GM12864 (cell line): ENCODE measurements around the gene NCKAP1.

ENCODE experiments used
- DNase-seq: peaks from one replicate; pipeline ENCODE4 v3.0.0-alpha.2; 2011; ENCODE audit warnings: low read depth
- H3K4me3 ChIP-seq: 2 replicates; pipeline ENCODE4 v1.5.1; 2011; ENCODE audit warnings: mild to moderate bottlenecking, low read depth, low read length, control low read depth
- CTCF ChIP-seq: IDR thresholded peaks from 2 replicates; pipeline ENCODE4 v1.5.1; 2011; ENCODE audit warnings: low read depth, mild to moderate bottlenecking, moderate library complexity, low read length, control low read depth, inconsistent platforms; ENCODE audit errors: missing control alignments

Gene NCKAP1

GRCh38 chr2:182933629-182934028 lies 104.6 kb downstream of the NCKAP1 start:
- TF ChIP-seq CTCF = no peak
- no peak for DNase-seq
- H3K4me3 ChIP-seq = no peak overlapping the region

- H3K4me3 ChIP-seq = no peak overlapping the region
- no peak for TF ChIP-seq CTCF
- DNase-seq = no peak
Measured at GRCh38 chr2:182929972-182930371, 108.3 kb downstream of the NCKAP1 start.

GRCh38 chr2:182924306-182924705 lies 114.0 kb downstream of the NCKAP1 start:
- no peak overlapping the region for H3K4me3 ChIP-seq
- no peak for DNase-seq
- no peak for TF ChIP-seq CTCF

GRCh38 chr2:182921234-182921633 lies 117.0 kb downstream of the NCKAP1 start:
- no peak for DNase-seq
- no peak overlapping the region for H3K4me3 ChIP-seq
- TF ChIP-seq CTCF = no peak

GRCh38 chr2:182920631-182921056 lies 117.6 kb downstream of the NCKAP1 start:
- no peak overlapping the region for H3K4me3 ChIP-seq
- TF ChIP-seq CTCF = no peak
- DNase-seq = no peak

GRCh38 chr2:182920089-182920488 lies 118.2 kb downstream of the NCKAP1 start:
- no peak for DNase-seq
- no peak for TF ChIP-seq CTCF
- H3K4me3 ChIP-seq = no peak overlapping the region

GRCh38 chr2:182918961-182919652 lies 119.2 kb downstream of the NCKAP1 start:
- no peak overlapping the region for H3K4me3 ChIP-seq
- DNase-seq = no peak
- no peak for TF ChIP-seq CTCF
